Caco-2 (cell line): ENCODE results near the gene ZBED1. TPM values are rescaled to one million over a fixed set of nuclear protein-coding genes. Genes with fewer than 3 reads are reported as not detected.

ENCODE experiments used
- BruUV-seq: library from RNA; stranded (reverse); fragments of 400-500 nt; replicated peaks from 2 replicates; lab custom pipeline; 2021; lab: Mats Ljungman, UMichigan
- CTCF ChIA-PET: fragments of 300-600 bp; sonication (Branson Sonifier 250); formaldehyde crosslinking; loops from one replicate; lab custom pipeline; 2022; ENCODE audit warnings: antibody characterized with exemption; lab: Charles Lee
- POLR2A ChIA-PET: fragments of 300-600 bp; sonication (Branson Sonifier 250); formaldehyde crosslinking; loops from one replicate; lab custom pipeline; 2022; ENCODE audit warnings: antibody characterized with exemption; lab: Charles Lee
- DNase-seq, 2 experiments: peaks; one replicate each; pipeline versions ENCODE4 v3.0.0 to v3.0.0-alpha.2; 2020 to 2022
- H3K27me3 ChIP-seq: replicated peaks from 2 replicates; pipeline ENCODE4 v1.6.0; 2011; ENCODE audit warnings: low read length; ENCODE audit not compliant: control insufficient read depth, insufficient read depth
- H3K36me3 ChIP-seq: 2 replicates; pipeline ENCODE4 v1.5.1; 2011; ENCODE audit warnings: low read length; ENCODE audit not compliant: control insufficient read depth, insufficient read depth
- H3K4me1 ChIP-seq: fragments of 250-450 bp; sonication (Bioruptor Pico); 2 replicates; pipeline ENCODE4 v1.5.1; 2020; ENCODE audit warnings: mild to moderate bottlenecking
- H3K4me3 ChIP-seq: 2 replicates; pipeline ENCODE4 v1.5.1; 2011; ENCODE audit warnings: low read depth, mild to moderate bottlenecking, control low read depth, low read length
- H3K9me3 ChIP-seq: fragments of 250-450 bp; sonication (Bioruptor Pico); 2 replicates; pipeline ENCODE4 v1.5.1; 2020; ENCODE audit warnings: mild to moderate bottlenecking, moderate library complexity
- H3K27ac Mint-ChIP-seq: one replicate; pipeline ENCODE4 v1.8.0; 2022; ENCODE audit warnings: mixed read lengths; ENCODE audit not compliant: unreplicated experiment
- H3K27me3 Mint-ChIP-seq: one replicate; pipeline ENCODE4 v1.8.0; 2022; ENCODE audit warnings: mixed read lengths; ENCODE audit not compliant: insufficient read depth, unreplicated experiment
- H3K36me3 Mint-ChIP-seq: one replicate; pipeline ENCODE4 v1.8.0; 2022; ENCODE audit warnings: mild to moderate bottlenecking, mixed read lengths; ENCODE audit not compliant: insufficient read depth, unreplicated experiment
- H3K4me1 Mint-ChIP-seq: one replicate; pipeline ENCODE4 v1.8.0; 2022; ENCODE audit warnings: low read depth, mixed read lengths; ENCODE audit not compliant: unreplicated experiment
- H3K4me3 Mint-ChIP-seq: one replicate; pipeline ENCODE4 v1.8.0; 2022; ENCODE audit warnings: mild to moderate bottlenecking, moderate library complexity, mixed read lengths; ENCODE audit not compliant: unreplicated experiment
- H3K9me3 Mint-ChIP-seq: one replicate; pipeline ENCODE4 v1.8.0; 2022; ENCODE audit warnings: mixed read lengths; ENCODE audit not compliant: unreplicated experiment
- intact Hi-C: fragments of 100-400 bp; cut with micrococcal nuclease; formaldehyde crosslinking; loops from one replicate; pipeline ENCODE4 v1.10.0; 2022; ENCODE audit not compliant: unreplicated experiment
- total RNA-seq: library from RNA; stranded (reverse); gene quantifications from 2 replicates; pipeline ENCODE4 v1.2.3, GENCODE V29; 2022
- TF ChIP-seq, protein P1 (sequence below), 2 experiments: fragments of 200-600 bp in 1 of 2; IDR thresholded peaks; 1 replicate in 1 of 2; 2 replicates in 1 of 2; pipeline versions ENCODE4 v1.5.1 to v1.8.0; 2011 to 2022; ENCODE audit warnings: antibody characterized with exemption in 1 of 2, control low read depth in 1 of 2, inconsistent platforms in 1 of 2, low read depth in 1 of 2, low read length in 1 of 2, mild to moderate bottlenecking in 1 of 2, moderate library complexity in 1 of 2; ENCODE audit not compliant: insufficient read depth in 1 of 2, severe bottlenecking in 1 of 2, unreplicated experiment in 1 of 2

The ZBED1 gene
- total RNA-seq, 1 experiment from 2014 or later: 68.8 TPM

DNA sequence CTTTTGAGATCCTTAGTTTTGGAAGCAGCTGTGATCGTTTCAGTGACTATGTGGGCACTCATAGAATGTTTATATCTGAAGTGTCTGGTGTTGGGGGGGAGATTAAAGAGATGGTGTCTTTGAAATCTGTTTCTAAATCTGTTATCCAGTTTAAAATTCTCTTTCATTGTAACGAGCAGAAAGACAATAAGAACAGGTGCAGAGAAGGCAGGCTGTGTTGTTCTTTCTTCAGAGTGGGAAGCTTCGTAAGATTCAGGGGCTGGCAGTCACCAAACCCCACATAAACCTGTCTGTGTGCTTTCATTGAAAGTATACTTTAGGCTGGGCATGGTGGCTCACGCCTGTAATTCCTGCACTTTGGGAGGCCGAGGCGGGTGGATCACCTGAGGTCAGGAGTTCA is 16.3 kb upstream of the ZBED1 start:
- intact Hi-C loops: no loop called here
- CTCF ChIA-PET: no interaction called here
- no peaks in the 10 kb centered on the region for H3K9me3 Mint-ChIP-seq
- H3K36me3 Mint-ChIP-seq: no peaks in the 10 kb centered on the region
- POLR2A ChIA-PET: no interaction called here
- Histone ChIP-seq H3K36me3 (no peaks in the 10 kb centered on the region), H3K27me3 (no peaks in the 10 kb centered on the region), H3K9me3 (no peaks in the 10 kb centered on the region), H3K4me1 (peaks cover 28% of the 10 kb centered on the region), H3K4me3 (no peak overlapping the region)
- DNase-seq: no peak
- H3K27ac Mint-ChIP-seq: no peak overlapping the region
- H3K4me3 Mint-ChIP-seq: no peak overlapping the region
- H3K4me1 Mint-ChIP-seq: peaks cover 13% of the 10 kb centered on the region
- BruUV-seq: no TSS peak
- TF ChIP-seq, protein P1, sequence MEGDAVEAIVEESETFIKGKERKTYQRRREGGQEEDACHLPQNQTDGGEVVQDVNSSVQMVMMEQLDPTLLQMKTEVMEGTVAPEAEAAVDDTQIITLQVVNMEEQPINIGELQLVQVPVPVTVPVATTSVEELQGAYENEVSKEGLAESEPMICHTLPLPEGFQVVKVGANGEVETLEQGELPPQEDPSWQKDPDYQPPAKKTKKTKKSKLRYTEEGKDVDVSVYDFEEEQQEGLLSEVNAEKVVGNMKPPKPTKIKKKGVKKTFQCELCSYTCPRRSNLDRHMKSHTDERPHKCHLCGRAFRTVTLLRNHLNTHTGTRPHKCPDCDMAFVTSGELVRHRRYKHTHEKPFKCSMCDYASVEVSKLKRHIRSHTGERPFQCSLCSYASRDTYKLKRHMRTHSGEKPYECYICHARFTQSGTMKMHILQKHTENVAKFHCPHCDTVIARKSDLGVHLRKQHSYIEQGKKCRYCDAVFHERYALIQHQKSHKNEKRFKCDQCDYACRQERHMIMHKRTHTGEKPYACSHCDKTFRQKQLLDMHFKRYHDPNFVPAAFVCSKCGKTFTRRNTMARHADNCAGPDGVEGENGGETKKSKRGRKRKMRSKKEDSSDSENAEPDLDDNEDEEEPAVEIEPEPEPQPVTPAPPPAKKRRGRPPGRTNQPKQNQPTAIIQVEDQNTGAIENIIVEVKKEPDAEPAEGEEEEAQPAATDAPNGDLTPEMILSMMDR (IDR thresholded peaks at IDR 0.05; ENCODE audit: insufficient read depth in 1 of 2, low read depth in 1 of 2, low read length in 1 of 2, severe bottlenecking in 1 of 2, unreplicated experiment in 1 of 2): no peak
- H3K27me3 Mint-ChIP-seq: no peaks in the 10 kb centered on the region

DNA sequence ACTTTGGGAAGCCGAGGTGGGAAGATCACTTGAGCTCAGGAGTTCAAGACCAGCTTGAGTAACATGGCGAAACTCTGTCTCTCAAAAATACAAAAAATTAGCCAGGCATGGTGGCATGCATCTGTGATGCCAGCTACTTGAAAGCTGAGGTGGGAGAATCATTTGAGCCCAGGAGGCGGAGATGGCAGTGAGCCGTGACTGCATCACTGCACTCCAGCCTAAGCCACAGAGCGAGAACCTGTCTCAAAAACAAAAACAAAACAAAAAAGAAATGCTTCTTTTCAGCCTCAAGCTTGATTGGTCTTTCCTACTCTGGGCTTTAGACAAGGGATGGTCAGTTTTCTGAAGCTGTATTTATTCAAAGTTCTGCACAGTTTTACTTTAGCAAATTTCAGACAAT is 15.8 kb upstream of the ZBED1 start:
- no peak overlapping the region for H3K4me3 ChIP-seq
- Mint-ChIP-seq H3K9me3 (no peaks in the 10 kb centered on the region), H3K36me3 (no peaks in the 10 kb centered on the region), H3K27ac (no peak overlapping the region), H3K4me3 (no peak overlapping the region), H3K27me3 (no peaks in the 10 kb centered on the region), H3K4me1 (peaks cover 18% of the 10 kb centered on the region)
- DNase-seq: no peak
- TF ChIP-seq, protein P1 (IDR thresholded peaks at IDR 0.05; ENCODE audit: insufficient read depth in 1 of 2, low read depth in 1 of 2, low read length in 1 of 2, severe bottlenecking in 1 of 2, unreplicated experiment in 1 of 2): no peak
- no peaks in the 10 kb centered on the region for H3K9me3 ChIP-seq
- no peaks in the 10 kb centered on the region for H3K36me3 ChIP-seq
- ChIA-PET POLR2A (no interaction called here), CTCF (no interaction called here)
- intact Hi-C loops: no loop called here
- peaks cover 33% of the 10 kb centered on the region for H3K4me1 ChIP-seq
- H3K27me3 ChIP-seq: no peaks in the 10 kb centered on the region
- BruUV-seq: no TSS peak

DNA sequence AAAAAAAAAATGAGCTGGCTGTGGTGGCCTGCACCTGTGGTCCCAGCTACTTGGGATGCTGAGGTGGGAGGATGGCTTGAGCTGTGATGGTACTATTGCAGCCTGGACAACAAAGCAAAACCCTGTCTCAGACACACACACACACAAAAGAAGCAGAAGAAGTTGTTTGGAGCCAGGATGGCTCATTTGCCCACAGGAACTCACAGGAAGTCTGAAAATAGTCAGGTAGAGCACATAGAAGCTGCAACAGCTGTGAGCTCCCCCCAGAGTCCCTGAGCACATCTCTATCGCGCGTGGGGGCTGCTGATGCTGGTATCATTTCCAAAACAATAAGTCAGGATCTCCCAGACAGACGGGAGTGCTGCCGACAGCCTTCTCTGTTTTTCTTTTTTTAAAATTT is 13.4 kb upstream of the ZBED1 start:
- CTCF ChIA-PET: no interaction called here
- peaks cover 41% of the 10 kb centered on the region for H3K4me1 ChIP-seq
- intact Hi-C loops: loop anchor here (5.0 kb wide), 1 partner anchor 78 kb away; no protein-coding TSS in a partner anchor
- H3K27me3 Mint-ChIP-seq: no peaks in the 10 kb centered on the region
- no peaks in the 10 kb centered on the region for H3K9me3 ChIP-seq
- H3K4me1 Mint-ChIP-seq: peaks cover 22% of the 10 kb centered on the region
- DNase-seq: no peak
- peak overlapping the region; percentile 88 for H3K27ac Mint-ChIP-seq
- no peaks in the 10 kb centered on the region for H3K9me3 Mint-ChIP-seq
- H3K36me3 ChIP-seq: no peaks in the 10 kb centered on the region
- H3K36me3 Mint-ChIP-seq: no peaks in the 10 kb centered on the region
- no peak overlapping the region for H3K4me3 ChIP-seq
- POLR2A ChIA-PET: no interaction called here
- TF ChIP-seq, protein P1 (IDR thresholded peaks at IDR 0.05; ENCODE audit: insufficient read depth in 1 of 2, low read depth in 1 of 2, low read length in 1 of 2, severe bottlenecking in 1 of 2, unreplicated experiment in 1 of 2): no peak
- no peaks in the 10 kb centered on the region for H3K27me3 ChIP-seq
- H3K4me3 Mint-ChIP-seq: no peak overlapping the region
- BruUV-seq: no TSS peak
